Body of pancreas (tissue), 4 donors: ENCODE data around the gene RASEF. TPM values are rescaled to one million over a fixed set of nuclear protein-coding genes. Genes with fewer than 3 reads are reported as not detected.

Source experiments
- ATAC-seq: fragments of 150-250 bp; one replicate; pipeline ENCODE4 v1.9.1; 2016
- DNase-seq, 4 donors: peaks; one replicate each; pipeline ENCODE4 v3.0.0-alpha.2; 2019
- H3K27ac ChIP-seq, 4 donors: fragments of 200-600 bp; sonication (generic); 1 replicate in 3 of 4; 2 replicates in 1 of 4; pipeline versions ENCODE4 v1.5.1 to v1.6.1; 2016 to 2019; ENCODE audit warnings: mild to moderate bottlenecking in 1 of 4, mixed read lengths in 1 of 4, moderate library complexity in 1 of 4
- H3K27me3 ChIP-seq, 2 donors: fragments of 200-600 bp; sonication (generic); one replicate each; pipeline ENCODE4 v1.6.0; 2016; ENCODE audit warnings: mild to moderate bottlenecking in 1 of 2
- H3K36me3 ChIP-seq, 2 donors: fragments of 200-600 bp; sonication (generic); replicated peaks in 1 of 2; 2 replicates each; pipeline ENCODE4 v1.5.1; 2016; ENCODE audit warnings: low read depth in 2 of 2; ENCODE audit not compliant: insufficient read depth in 1 of 2
- H3K4me1 ChIP-seq: fragments of 200-600 bp; sonication (generic); one replicate; pipeline ENCODE4 v1.6.0; 2016
- H3K4me3 ChIP-seq, 2 donors: fragments of 200-600 bp; sonication (generic); 1 replicate in 1 of 2; 2 replicates in 1 of 2; pipeline ENCODE4 v1.5.1; 2016 to 2019
- H3K9me3 ChIP-seq, 3 donors: fragments of 200-600 bp; sonication (generic); 1 replicate in 2 of 3; 2 replicates in 1 of 3; pipeline ENCODE4 v1.5.1; 2016
- POLR2A ChIP-seq, 3 donors: fragments of 450-650 bp; IDR thresholded peaks; one replicate each; pipeline ENCODE4 v1.6.1; 2016; ENCODE audit warnings: antibody characterized with exemption in 3 of 3, mild to moderate bottlenecking in 2 of 3
- WGBS, 2 donors: methylation state at CpG; one replicate each; pipeline ENCODE4 v1.1.5; 2017; 5-methylcytosine and 5-hydroxymethylcytosine counted together
- intact Hi-C: fragments of 100-400 bp; cut with DNase I; formaldehyde crosslinking; loops from one replicate; pipeline ENCODE4 v1.15.1; 2023
- total RNA-seq, 2 donors: library from RNA; depleted of rRNA; stranded (reverse); fragments of >200 nt; gene quantifications; one replicate each; pipeline ENCODE4 v1.1.0, GENCODE V29; 2016
- TF ChIP-seq, protein P1 (sequence below), 7 experiments: fragments of 450-650 bp in 4 of 7; fragments of 200-600 bp in 3 of 7; sonication (generic) in 3 of 7; IDR thresholded peaks; one replicate each; pipeline ENCODE4 v1.5.1; 2016 to 2019; ENCODE audit warnings: antibody characterized with exemption in 7 of 7

The RASEF gene
- total RNA-seq, 2 donors from 2014 or later: 49.5 to 59.7 TPM

DNA sequence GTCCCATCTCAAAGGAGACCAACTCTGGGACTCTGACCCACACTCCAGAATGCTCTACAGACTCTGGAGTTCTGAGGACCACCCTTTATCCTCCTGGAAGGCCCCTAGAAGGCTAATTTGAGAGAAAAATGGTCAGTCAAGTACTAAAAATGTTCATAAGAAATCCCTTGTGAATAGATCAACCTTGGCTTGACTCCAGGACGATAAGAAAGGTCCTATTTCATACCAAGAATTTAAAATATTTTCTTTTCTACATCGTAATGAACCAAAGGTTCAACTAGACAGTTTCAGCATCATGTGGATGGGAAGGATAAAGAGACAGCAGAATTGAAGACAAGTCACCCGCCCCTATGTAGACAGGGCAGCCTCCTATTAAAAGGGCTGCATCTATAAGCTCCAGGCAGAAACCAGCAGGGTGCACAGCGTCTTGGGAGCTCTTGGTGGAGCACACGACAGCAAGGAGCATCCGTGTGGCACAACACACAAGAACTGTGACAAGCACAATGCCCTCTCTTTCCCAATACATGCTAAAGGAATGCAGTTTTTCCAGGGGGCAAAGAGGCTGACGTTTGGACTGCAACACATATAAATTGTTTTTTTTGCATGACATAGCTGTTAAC is 38.3 kb downstream of the RASEF start:
- ATAC-seq (no peak), DNase-seq (no peak)
- Histone ChIP-seq H3K27me3 (no peaks in the 10 kb centered on the region), H3K36me3 (peaks cover 0 to 6% of the 10 kb centered on the region in 2 donors), H3K27ac (no peak overlapping the region), H3K4me1 (peaks cover 9% of the 10 kb centered on the region), H3K4me3 (no peak overlapping the region), H3K9me3 (no peaks in the 10 kb centered on the region)
- 69 to 77% methylated on average over 7 of the region's 7 CpGs for WGBS, 2 donors
- TF ChIP-seq, protein P1, sequence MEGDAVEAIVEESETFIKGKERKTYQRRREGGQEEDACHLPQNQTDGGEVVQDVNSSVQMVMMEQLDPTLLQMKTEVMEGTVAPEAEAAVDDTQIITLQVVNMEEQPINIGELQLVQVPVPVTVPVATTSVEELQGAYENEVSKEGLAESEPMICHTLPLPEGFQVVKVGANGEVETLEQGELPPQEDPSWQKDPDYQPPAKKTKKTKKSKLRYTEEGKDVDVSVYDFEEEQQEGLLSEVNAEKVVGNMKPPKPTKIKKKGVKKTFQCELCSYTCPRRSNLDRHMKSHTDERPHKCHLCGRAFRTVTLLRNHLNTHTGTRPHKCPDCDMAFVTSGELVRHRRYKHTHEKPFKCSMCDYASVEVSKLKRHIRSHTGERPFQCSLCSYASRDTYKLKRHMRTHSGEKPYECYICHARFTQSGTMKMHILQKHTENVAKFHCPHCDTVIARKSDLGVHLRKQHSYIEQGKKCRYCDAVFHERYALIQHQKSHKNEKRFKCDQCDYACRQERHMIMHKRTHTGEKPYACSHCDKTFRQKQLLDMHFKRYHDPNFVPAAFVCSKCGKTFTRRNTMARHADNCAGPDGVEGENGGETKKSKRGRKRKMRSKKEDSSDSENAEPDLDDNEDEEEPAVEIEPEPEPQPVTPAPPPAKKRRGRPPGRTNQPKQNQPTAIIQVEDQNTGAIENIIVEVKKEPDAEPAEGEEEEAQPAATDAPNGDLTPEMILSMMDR (IDR thresholded peaks at IDR 0.05): no peak
- TF ChIP-seq POLR2A (IDR thresholded peaks at IDR 0.05): no peak
- intact Hi-C loops: no loop called here

DNA sequence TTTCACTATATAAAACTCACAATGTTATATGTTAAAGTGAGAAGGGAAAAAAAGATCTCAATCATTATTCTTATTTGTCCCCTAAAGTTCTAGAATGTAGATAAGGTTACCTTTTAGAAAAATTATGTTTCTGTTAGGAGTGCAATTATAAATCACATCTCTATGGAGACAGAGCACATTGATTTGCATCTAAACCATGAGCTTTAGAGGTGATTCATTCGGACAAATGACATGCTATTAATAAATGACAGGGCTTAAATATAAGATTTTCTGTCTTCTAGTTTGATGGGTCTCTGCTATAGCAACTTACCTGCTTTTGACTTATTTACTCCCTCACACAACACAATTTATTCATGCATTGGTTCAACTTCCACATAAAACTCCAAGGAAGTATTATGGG is 39.8 kb downstream of the RASEF start:
- intact Hi-C loops: no loop called here
- H3K9me3 ChIP-seq: no peaks in the 10 kb centered on the region
- peaks cover 0 to 8% of the 10 kb centered on the region in 2 donors for H3K36me3 ChIP-seq
- no peak overlapping the region for H3K27ac ChIP-seq
- no peak overlapping the region for H3K4me3 ChIP-seq
- H3K27me3 ChIP-seq: no peaks in the 10 kb centered on the region
- TF ChIP-seq POLR2A (IDR thresholded peaks at IDR 0.05): no peak
- TF ChIP-seq, protein P1 (IDR thresholded peaks at IDR 0.05): no peak
- 54 to 56% methylated on average over 1 of the region's 1 CpG for WGBS, 2 donors
- DNase-seq (no peak), ATAC-seq (no peak)
- H3K4me1 ChIP-seq: no peaks in the 10 kb centered on the region

DNA sequence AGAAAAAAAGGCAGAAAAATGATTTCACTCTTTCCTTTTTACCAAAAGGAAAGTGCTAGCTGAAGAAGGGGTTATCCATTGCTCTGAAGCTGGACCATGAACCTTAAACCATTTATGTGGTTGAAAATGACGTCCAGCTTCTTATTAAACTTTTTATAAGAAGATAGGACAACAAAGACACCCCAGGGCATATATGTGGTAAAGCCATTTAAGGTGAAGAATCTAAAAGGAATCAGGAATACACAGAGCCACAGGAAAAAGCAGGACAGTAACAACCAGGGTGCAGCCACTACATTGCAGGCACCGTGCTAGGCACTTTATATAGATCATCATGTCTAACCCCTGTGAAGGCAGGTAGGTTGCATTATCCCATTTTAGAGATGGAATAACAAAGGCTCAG is 42.1 kb downstream of the RASEF start:
- no peak overlapping the region for H3K27ac ChIP-seq
- peaks cover 0 to 8% of the 10 kb centered on the region in 2 donors for H3K36me3 ChIP-seq
- no peak overlapping the region for H3K4me3 ChIP-seq
- H3K9me3 ChIP-seq: no peaks in the 10 kb centered on the region
- no peak for DNase-seq
- ATAC-seq: no peak
- intact Hi-C loops: no loop called here
- 92 to 97% methylated on average over 2 of the region's 2 CpGs for WGBS, 2 donors
- no peaks in the 10 kb centered on the region for H3K27me3 ChIP-seq
- no peak for TF ChIP-seq POLR2A (IDR thresholded peaks at IDR 0.05)
- TF ChIP-seq, protein P1 (IDR thresholded peaks at IDR 0.05): no peak
- H3K4me1 ChIP-seq: no peaks in the 10 kb centered on the region

DNA sequence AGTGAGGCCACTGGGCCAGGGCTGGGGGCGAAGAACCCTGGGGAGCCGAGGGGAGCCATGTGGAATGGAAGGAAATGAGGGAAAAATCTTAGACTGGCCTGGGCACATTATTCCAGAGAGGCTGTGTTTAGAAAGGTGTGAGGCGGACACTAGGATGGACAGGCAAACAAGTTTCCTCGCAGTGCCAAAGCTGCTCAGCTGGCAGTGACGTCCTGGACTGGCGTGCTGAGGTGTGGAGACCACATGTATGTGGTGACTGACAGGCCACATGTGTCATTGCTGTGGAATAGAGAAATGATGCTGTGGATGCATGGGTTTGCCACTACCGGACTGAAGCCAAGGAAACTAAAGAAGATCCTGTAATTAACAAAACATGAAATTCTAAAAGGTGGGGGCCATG is 42.6 kb downstream of the RASEF start:
- Histone ChIP-seq H3K9me3 (no peaks in the 10 kb centered on the region), H3K4me3 (no peak overlapping the region), H3K36me3 (peaks cover 0 to 8% of the 10 kb centered on the region in 2 donors), H3K27ac (no peak overlapping the region), H3K4me1 (no peaks in the 10 kb centered on the region), H3K27me3 (no peaks in the 10 kb centered on the region)
- ATAC-seq (no peak), DNase-seq (no peak)
- TF ChIP-seq POLR2A (IDR thresholded peaks at IDR 0.05): no peak
- TF ChIP-seq, protein P1 (IDR thresholded peaks at IDR 0.05): no peak
- intact Hi-C loops: no loop called here
- WGBS, 2 donors: 92 to 98% methylated on average over 7 of the region's 7 CpGs

DNA sequence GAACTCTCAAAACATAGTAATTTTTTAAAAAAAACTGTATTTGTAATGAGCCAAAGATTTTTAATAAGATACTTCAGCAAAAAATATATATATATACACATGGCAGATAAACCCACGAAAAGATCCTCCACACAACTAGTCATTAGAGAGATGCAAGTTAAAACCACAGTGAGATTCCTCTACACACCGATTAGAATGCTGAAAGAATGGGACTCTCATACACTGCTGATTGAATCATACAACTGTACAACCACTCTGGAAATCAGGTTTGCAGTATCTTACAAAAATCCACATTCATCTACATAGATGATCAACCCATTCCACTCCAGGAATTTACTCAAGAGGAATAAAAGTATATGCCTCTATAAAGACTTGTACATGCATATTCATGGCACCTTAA is 43.7 kb downstream of the RASEF start:
- ATAC-seq (no peak), DNase-seq (no peak)
- intact Hi-C loops: no loop called here
- Histone ChIP-seq H3K4me1 (no peaks in the 10 kb centered on the region), H3K27ac (no peak overlapping the region), H3K9me3 (no peaks in the 10 kb centered on the region), H3K36me3 (peaks cover 0 to 13% of the 10 kb centered on the region in 2 donors), H3K27me3 (no peaks in the 10 kb centered on the region), H3K4me3 (no peak overlapping the region)
- WGBS, 2 donors: 84 to 93% methylated on average over 2 of the region's 2 CpGs
- no peak for TF ChIP-seq POLR2A (IDR thresholded peaks at IDR 0.05)
- TF ChIP-seq, protein P1 (IDR thresholded peaks at IDR 0.05): no peak
